ENCODE measurements around the gene LARP1.
"Not testable (repeated sequence)": the region's sequence is repeated elsewhere in the genome, so short reads cannot be mapped to it uniquely, and the experiment has no call there.

- TF ChIP-seq CTCF (conservative IDR thresholded peaks at IDR 0.05); ZFX (IDR thresholded peaks at IDR 0.05): not testable (repeated sequence)
These were observed 77.6 kb downstream of the LARP1 start for GRCh38 chr5:154832804-154833203.
